ENCODE measurements around the gene CXCR3.

The CXCR3 gene

DNA sequence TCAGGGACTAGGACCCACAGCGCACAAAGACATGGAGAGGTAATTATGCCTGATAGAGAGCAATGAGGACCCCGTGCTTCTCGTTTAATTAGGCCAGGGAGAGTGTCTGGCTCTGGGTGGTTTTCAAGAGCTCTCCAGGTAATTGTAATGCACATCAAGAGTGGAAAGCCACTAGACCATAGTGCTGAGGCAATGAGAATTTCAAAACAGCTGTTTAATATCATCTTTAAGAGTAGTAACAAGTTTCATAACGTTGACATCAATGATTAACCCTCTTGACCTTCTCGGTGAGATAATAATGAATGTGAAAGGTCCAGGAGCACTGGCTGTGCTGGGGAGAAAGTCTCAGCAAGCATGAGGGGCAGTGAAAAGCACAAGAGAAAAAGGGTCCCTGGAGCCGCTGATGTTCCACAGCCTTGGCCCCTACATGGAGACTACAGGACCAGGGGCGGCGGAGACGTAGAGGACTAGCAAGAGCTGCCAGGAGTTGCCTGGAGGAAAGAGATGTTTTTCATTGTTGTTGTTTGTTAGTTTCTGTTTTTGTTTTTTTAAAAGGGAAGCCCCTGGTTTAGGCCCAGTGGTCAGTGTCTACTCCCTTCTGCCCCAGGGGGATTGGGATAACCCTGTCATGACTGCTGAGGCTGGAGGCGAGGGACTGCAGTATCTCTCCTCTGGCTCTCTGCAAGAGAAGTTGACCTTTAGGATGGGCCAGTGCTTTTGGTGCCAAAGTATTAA lies 14.8 kb upstream of the CXCR3 start:
- Histone ChIP-seq H3K4me3 (ENCODE audit: low read depth, low read length) (no peak overlapping the region), H3K36me3 (ENCODE audit: control insufficient read depth, insufficient read depth, low read length) (no peaks in the 10 kb centered on the region), H3K27me3 (ENCODE audit: control insufficient read depth, insufficient read depth, low read length) (no peaks in the 10 kb centered on the region), H3K4me1 (ENCODE audit: control insufficient read depth, insufficient read depth, low read length) (no peaks in the 10 kb centered on the region), H3K9me3 (ENCODE audit: control insufficient read depth, insufficient read depth, low read length) (no peaks in the 10 kb centered on the region), H3K9ac (ENCODE audit: low read depth, low read length) (no peak overlapping the region)

DNA sequence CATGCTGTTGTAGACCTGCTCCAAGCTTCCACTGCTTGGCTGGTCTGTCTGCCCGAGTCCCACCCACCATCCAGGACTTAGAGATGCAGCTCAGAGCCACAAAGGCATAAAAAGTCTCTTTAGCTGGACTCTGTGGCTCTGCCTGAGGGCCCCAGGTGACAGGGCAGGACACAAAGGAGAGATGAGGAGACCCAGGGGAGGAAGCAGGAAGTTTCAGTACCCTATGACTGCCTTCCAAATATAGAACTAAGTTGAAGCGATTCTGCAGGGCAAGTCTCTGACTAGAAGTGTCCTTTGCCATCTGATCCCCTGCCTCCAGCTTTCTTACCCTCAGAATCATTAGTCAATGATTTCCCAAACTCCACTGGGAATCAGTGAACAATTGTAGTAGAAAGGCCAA lies 11.2 kb upstream of the CXCR3 start:
- H3K4me1 ChIP-seq (ENCODE audit: control insufficient read depth, insufficient read depth, low read length) = no peaks in the 10 kb centered on the region
- no peaks in the 10 kb centered on the region for H3K9me3 ChIP-seq (ENCODE audit: control insufficient read depth, insufficient read depth, low read length)
- H3K4me3 ChIP-seq (ENCODE audit: low read depth, low read length) = no peak overlapping the region
- H3K9ac ChIP-seq (ENCODE audit: low read depth, low read length) = no peak overlapping the region
- H3K27me3 ChIP-seq (ENCODE audit: control insufficient read depth, insufficient read depth, low read length) = no peaks in the 10 kb centered on the region
- no peaks in the 10 kb centered on the region for H3K36me3 ChIP-seq (ENCODE audit: control insufficient read depth, insufficient read depth, low read length)

DNA sequence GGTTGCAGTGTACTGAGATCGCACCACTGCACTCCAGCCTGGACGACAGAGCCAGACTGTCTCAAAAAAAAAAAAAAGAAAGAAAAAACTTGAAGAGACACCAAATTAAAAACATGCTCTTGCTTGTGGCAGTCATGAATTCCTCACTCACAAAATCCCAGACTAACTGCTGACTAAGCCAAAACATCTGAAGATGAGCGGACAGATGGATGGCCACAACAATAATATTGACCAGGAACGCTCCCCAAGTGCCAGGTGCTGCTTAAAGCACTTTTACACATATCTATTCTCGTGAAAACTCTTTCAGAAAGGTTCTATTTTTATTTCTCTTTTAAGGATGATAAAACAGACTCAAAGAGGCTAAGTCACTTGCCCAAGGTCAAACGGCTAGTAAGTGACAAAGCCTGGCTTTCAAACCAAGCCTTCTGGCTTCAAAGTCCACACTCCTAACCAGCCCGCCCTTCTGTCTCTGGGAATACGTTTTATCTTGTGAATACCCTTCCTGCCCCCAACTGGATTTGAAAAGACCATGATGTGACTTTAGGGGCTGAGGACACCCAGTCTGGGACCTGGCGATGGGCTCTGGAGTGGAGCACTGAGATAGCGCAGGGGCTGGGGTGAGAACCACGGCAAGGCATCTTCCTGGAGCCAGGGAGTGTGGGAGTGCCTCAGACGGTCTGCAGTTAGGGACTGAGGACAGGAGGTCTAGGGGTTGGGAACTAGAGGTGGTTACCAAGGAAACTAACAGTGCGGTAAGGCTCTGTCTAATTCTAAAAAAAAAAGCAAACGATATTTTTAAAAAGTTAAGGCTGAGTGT lies 9.5 kb upstream of the CXCR3 start:
- Histone ChIP-seq H3K4me3 (ENCODE audit: low read depth, low read length) (no peak overlapping the region), H3K27me3 (ENCODE audit: control insufficient read depth, insufficient read depth, low read length) (no peaks in the 10 kb centered on the region), H3K4me1 (ENCODE audit: control insufficient read depth, insufficient read depth, low read length) (no peaks in the 10 kb centered on the region), H3K9ac (ENCODE audit: low read depth, low read length) (no peak overlapping the region), H3K36me3 (ENCODE audit: control insufficient read depth, insufficient read depth, low read length) (no peaks in the 10 kb centered on the region), H3K9me3 (ENCODE audit: control insufficient read depth, insufficient read depth, low read length) (no peaks in the 10 kb centered on the region)

DNA sequence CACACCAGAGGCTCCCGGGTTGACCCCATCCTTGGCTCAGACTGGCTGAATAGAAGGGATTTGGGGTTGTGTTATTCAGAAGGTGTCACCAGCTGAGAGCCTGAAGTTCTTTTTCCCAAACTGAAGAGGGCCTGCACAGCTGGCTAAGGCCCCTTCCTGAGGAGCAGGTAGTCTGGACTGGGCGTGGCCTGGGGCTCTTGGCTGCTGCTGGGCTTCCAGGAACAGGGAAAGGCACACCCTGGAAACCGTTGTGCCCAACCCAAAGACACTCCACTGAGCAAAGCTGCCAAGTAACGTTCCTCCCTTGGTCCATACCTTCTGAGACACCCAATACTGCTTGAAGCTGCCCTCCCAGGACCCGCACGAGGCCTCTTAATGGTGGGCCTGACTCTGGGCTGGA lies 8.3 kb upstream of the CXCR3 start:
- Histone ChIP-seq H3K4me1 (ENCODE audit: control insufficient read depth, insufficient read depth, low read length) (no peaks in the 10 kb centered on the region), H3K9me3 (ENCODE audit: control insufficient read depth, insufficient read depth, low read length) (peaks cover 3% of the 10 kb centered on the region), H3K36me3 (ENCODE audit: control insufficient read depth, insufficient read depth, low read length) (no peaks in the 10 kb centered on the region), H3K4me3 (ENCODE audit: low read depth, low read length) (no peak overlapping the region), H3K9ac (ENCODE audit: low read depth, low read length) (no peak overlapping the region), H3K27me3 (ENCODE audit: control insufficient read depth, insufficient read depth, low read length) (no peaks in the 10 kb centered on the region)

DNA sequence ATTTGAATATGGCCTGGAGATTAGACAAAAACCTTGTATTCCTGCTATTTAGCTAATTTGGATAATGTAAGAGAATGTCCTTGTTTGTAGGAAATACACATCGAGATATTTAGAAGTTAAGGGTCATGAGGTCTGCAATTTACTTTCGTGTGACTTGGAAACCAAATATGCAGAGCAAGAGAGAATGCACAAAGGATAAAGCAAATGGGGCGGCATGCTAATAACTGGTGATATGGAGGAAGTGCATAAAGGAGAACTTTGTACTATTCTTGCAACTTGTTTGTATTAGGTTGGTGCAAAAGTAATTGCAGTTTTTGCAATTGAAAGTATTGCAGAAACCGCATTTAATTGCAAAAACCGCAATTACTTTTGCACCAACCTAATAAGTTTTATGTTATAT lies 7.2 kb upstream of the CXCR3 start:
- Histone ChIP-seq H3K4me1 (ENCODE audit: control insufficient read depth, insufficient read depth, low read length) (no peaks in the 10 kb centered on the region), H3K4me3 (ENCODE audit: low read depth, low read length) (no peak overlapping the region), H3K9me3 (ENCODE audit: control insufficient read depth, insufficient read depth, low read length) (peaks cover 3% of the 10 kb centered on the region), H3K9ac (ENCODE audit: low read depth, low read length) (no peak overlapping the region), H3K36me3 (ENCODE audit: control insufficient read depth, insufficient read depth, low read length) (no peaks in the 10 kb centered on the region), H3K27me3 (ENCODE audit: control insufficient read depth, insufficient read depth, low read length) (no peaks in the 10 kb centered on the region)

DNA sequence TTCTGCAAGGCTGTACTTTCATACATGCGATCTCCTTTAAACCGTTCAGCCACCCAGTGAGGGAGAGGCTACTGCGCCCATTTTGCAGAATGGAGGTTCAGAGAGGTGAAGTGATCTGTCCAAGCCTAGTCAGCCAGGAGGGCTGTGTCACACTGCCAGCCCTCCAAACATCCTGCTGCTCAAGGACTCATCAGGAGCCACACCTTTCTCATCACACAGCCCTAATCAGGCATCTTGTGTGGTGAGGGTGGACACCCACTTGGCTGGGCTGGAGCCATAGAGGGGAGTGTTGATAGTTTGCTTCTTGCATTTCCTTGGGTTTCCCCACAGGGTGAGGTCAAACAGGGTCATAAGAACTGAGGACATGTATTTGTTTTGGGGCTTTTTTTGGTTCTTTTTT lies 5.4 kb upstream of the CXCR3 start:
- no peaks in the 10 kb centered on the region for H3K4me1 ChIP-seq (ENCODE audit: control insufficient read depth, insufficient read depth, low read length)
- no peak overlapping the region for H3K9ac ChIP-seq (ENCODE audit: low read depth, low read length)
- no peaks in the 10 kb centered on the region for H3K36me3 ChIP-seq (ENCODE audit: control insufficient read depth, insufficient read depth, low read length)
- no peaks in the 10 kb centered on the region for H3K27me3 ChIP-seq (ENCODE audit: control insufficient read depth, insufficient read depth, low read length)
- H3K4me3 ChIP-seq (ENCODE audit: low read depth, low read length) = no peak overlapping the region
- peaks cover 3% of the 10 kb centered on the region for H3K9me3 ChIP-seq (ENCODE audit: control insufficient read depth, insufficient read depth, low read length)

DNA sequence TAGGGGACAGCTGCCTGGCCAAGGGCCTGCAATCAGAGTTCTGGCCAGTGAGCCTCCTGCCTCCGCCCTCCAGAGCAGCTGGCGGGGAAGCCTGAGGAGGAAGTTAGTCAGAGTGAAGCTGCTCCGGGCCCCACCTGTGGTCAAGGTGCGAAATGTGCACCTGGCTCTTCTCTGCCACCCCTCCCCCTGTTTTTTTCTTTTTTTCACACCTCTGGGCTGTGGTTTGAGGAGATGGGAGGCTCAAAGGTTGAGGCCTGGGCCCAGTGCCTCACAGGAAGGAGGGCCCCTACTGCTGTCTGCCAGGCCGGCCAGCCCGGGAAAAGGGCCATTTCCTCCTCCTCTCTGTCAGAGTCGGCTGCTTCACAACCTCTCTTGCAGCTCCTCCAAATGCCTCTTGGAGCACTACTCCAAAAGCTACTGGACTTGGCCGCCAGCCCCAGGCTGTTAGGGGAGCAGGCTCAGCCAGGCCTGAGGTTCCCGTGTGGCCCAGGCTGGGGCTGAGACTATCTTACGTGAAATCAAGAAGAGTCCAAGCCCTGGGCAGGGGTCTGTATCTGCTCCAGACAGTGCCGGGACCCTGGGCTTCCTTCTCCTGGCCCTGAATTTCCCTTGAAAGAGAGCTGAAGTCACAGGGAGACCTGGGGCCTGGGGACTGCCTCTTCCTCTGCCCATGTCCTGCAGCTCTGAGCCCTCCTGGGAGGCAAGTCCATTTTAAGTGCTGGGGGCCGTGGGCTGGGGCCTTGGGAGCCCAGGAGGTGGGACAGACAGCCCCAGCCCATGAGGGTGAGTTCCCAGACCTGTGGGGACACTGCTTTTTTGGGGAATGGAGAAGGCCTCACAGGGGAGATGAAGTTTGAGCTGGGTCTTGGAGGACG lies 4.5 kb upstream of the CXCR3 start:
- Histone ChIP-seq H3K36me3 (ENCODE audit: control insufficient read depth, insufficient read depth, low read length) (no peaks in the 10 kb centered on the region), H3K4me1 (ENCODE audit: control insufficient read depth, insufficient read depth, low read length) (no peaks in the 10 kb centered on the region), H3K4me3 (ENCODE audit: low read depth, low read length) (no peak overlapping the region), H3K27me3 (ENCODE audit: control insufficient read depth, insufficient read depth, low read length) (no peaks in the 10 kb centered on the region), H3K9me3 (ENCODE audit: control insufficient read depth, insufficient read depth, low read length) (peaks cover 3% of the 10 kb centered on the region), H3K9ac (ENCODE audit: low read depth, low read length) (no peak overlapping the region)

DNA sequence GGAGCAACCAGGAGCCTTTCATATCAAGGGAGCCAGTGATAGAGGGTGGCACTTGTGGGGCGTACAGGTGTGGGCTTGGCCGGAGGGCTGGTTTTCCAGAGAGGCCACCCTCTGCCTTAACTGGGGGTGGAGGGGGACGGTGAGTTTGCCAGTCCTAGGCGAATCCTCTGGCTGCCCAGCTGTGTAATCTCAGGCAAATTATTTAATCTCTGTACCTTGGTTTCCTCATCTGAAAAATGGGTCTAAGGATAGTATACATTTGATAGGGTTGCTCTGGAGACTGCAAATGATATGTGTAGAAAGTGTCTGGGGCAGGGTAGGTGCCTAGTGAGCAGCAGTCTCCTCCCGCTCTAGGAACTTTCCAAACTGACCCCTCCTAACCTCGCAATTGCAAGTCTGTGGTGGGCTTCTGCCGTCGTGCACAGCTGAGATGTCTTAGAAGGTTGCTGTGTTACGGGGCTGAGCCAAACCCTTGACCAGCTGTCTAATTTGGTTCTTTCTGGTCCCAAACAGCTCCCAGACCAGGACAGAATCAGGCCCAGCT lies 3.8 kb upstream of the CXCR3 start:
- Histone ChIP-seq H3K27me3 (ENCODE audit: control insufficient read depth, insufficient read depth, low read length) (no peaks in the 10 kb centered on the region), H3K4me3 (ENCODE audit: low read depth, low read length) (no peak overlapping the region), H3K4me1 (ENCODE audit: control insufficient read depth, insufficient read depth, low read length) (no peaks in the 10 kb centered on the region), H3K36me3 (ENCODE audit: control insufficient read depth, insufficient read depth, low read length) (no peaks in the 10 kb centered on the region), H3K9me3 (ENCODE audit: control insufficient read depth, insufficient read depth, low read length) (peaks cover 3% of the 10 kb centered on the region), H3K9ac (ENCODE audit: low read depth, low read length) (no peak overlapping the region)

DNA sequence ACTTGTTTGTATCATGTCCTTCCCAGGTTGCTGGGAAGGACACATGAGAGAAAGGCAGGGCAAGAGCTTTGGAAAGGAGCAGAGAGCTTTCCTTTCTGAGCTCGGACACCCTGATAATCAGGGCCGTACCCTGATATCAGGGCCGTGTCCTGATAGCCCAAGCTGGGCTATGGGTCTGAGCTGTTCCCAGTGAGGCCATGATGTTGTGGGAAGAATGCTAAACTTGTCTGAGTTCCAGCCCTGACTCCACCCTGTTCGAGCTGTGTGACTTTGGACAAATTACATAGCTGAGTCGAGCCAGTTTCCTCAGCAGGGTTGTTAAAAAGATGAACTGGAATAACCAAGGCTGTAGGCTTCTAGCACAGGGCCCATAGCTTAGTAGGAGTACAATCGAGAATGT lies 3.3 kb upstream of the CXCR3 start:
- Histone ChIP-seq H3K4me1 (ENCODE audit: control insufficient read depth, insufficient read depth, low read length) (no peaks in the 10 kb centered on the region), H3K9ac (ENCODE audit: low read depth, low read length) (no peak overlapping the region), H3K36me3 (ENCODE audit: control insufficient read depth, insufficient read depth, low read length) (no peaks in the 10 kb centered on the region), H3K4me3 (ENCODE audit: low read depth, low read length) (no peak overlapping the region), H3K27me3 (ENCODE audit: control insufficient read depth, insufficient read depth, low read length) (no peaks in the 10 kb centered on the region), H3K9me3 (ENCODE audit: control insufficient read depth, insufficient read depth, low read length) (peaks cover 3% of the 10 kb centered on the region)

DNA sequence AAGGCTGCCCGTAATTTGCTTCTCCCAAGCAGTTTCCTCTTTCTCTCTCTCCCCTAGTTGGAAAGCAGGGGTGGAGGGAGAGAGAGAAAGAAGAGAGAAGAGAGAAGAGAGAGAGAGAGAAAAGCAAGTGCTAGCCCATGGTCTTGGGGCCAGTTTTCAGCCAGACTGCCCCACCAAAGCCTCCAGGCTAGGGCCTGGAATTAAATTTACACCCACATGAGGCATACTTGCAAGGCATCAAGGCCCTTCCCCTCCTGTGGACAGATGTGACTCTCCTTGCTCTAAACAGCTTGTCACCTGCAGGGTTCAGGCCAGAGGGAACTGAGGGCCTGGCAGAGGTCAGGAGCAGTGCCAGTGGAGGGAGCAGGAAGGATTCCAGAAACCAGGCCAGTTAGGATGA lies 1.7 kb upstream of the CXCR3 start:
- Histone ChIP-seq H3K9me3 (ENCODE audit: control insufficient read depth, insufficient read depth, low read length) (peaks cover 3% of the 10 kb centered on the region), H3K9ac (ENCODE audit: low read depth, low read length) (no peak overlapping the region), H3K36me3 (ENCODE audit: control insufficient read depth, insufficient read depth, low read length) (no peaks in the 10 kb centered on the region), H3K4me1 (ENCODE audit: control insufficient read depth, insufficient read depth, low read length) (no peaks in the 10 kb centered on the region), H3K4me3 (ENCODE audit: low read depth, low read length) (no peak overlapping the region), H3K27me3 (ENCODE audit: control insufficient read depth, insufficient read depth, low read length) (no peaks in the 10 kb centered on the region)

DNA sequence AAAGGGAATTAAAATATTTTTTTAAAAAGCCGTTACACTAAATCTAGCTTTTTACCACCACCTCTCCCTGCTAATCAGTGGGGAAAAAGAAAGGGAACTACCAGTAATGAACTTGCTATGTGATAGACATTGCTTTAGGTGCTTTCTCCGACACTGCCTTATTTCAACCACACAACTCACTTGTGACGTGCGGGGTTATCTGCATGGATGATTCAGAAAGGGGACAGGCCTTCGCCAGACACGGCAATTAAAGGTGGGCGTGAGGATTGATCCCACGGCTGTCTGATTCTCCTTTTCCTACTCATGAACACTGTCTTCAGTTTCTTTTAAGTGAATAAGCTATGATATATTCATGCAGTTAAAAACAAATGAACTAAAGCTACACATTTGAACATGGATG lies 882 bp upstream of the CXCR3 start:
- H3K9me3 ChIP-seq (ENCODE audit: control insufficient read depth, insufficient read depth, low read length) = peaks cover 3% of the 10 kb centered on the region
- H3K4me3 ChIP-seq (ENCODE audit: low read depth, low read length) = no peak overlapping the region
- no peaks in the 10 kb centered on the region for H3K36me3 ChIP-seq (ENCODE audit: control insufficient read depth, insufficient read depth, low read length)
- H3K27me3 ChIP-seq (ENCODE audit: control insufficient read depth, insufficient read depth, low read length) = no peaks in the 10 kb centered on the region
- no peaks in the 10 kb centered on the region for H3K4me1 ChIP-seq (ENCODE audit: control insufficient read depth, insufficient read depth, low read length)
- no peak overlapping the region for H3K9ac ChIP-seq (ENCODE audit: low read depth, low read length)
